ENCODE measurements around the gene CLCA2.

The CLCA2 gene

DNA sequence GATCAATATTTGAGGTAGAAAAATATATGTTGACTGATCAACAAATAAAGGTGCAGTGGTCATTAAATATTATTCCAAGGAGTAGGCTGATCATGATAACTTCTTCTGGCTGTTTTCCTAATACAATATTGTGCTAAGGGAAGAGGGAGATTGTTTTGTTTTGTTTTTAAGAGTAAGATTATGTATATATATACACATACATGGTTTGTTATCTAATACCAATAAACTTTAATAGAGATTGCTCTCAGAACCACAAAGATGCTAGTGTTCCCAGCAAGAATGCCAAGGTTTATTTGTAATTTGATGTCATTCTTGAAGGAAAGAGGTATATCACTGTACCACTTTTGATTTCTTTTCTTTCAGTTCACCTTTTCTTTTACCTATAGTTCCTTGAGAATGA, 10.1 kb downstream of the CLCA2 start:
- Histone ChIP-seq H3K4me3 (ENCODE audit: low read depth in 1 of 2, low read length in 2 of 2) (no peak overlapping the region), H3K27ac (ENCODE audit: low read length) (no peak overlapping the region), H3K27me3 (ENCODE audit: low read depth, low read length) (no peaks in the 10 kb centered on the region), H3K9me3 (ENCODE audit: control insufficient read depth in 1 of 2, low read length in 2 of 2) (no peaks in the 10 kb centered on the region), H3K36me3 (ENCODE audit: control insufficient read depth in 1 of 2, insufficient read depth in 2 of 2, low read length in 2 of 2) (no peaks in the 10 kb centered on the region), H3K4me1 (ENCODE audit: control insufficient read depth in 1 of 2, insufficient read depth in 2 of 2, low read length in 2 of 2) (peaks cover 0 to 5% of the 10 kb centered on the region in 2 donors)

DNA sequence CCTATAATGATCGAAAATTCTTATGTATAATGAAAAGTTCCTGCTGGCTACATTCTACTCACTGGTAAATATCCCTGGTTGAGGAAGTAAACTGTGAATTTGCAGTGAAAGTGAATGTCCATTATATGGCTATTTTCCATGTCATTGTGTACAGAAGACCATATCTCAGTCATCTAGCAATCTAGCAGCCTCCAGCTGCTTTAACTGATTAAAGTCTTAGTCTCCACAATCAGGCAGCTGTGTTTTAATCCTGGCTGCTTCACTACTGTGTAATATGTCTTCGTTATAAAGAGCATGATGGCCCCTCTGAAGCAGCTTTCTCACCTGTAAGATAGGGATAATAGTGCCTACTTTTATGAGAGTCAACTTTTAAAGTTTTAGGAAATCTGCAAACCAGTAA, 11.4 kb downstream of the CLCA2 start:
- no peaks in the 10 kb centered on the region for H3K36me3 ChIP-seq (ENCODE audit: control insufficient read depth in 1 of 2, insufficient read depth in 2 of 2, low read length in 2 of 2)
- no peaks in the 10 kb centered on the region for H3K27me3 ChIP-seq (ENCODE audit: low read depth, low read length)
- H3K4me3 ChIP-seq (ENCODE audit: low read depth in 1 of 2, low read length in 2 of 2), result no peak overlapping the region
- no peaks in the 10 kb centered on the region for H3K9me3 ChIP-seq (ENCODE audit: control insufficient read depth in 1 of 2, low read length in 2 of 2)
- peaks cover 0 to 3% of the 10 kb centered on the region in 2 donors for H3K4me1 ChIP-seq (ENCODE audit: control insufficient read depth in 1 of 2, insufficient read depth in 2 of 2, low read length in 2 of 2)
- H3K27ac ChIP-seq (ENCODE audit: low read length), result no peak overlapping the region

DNA sequence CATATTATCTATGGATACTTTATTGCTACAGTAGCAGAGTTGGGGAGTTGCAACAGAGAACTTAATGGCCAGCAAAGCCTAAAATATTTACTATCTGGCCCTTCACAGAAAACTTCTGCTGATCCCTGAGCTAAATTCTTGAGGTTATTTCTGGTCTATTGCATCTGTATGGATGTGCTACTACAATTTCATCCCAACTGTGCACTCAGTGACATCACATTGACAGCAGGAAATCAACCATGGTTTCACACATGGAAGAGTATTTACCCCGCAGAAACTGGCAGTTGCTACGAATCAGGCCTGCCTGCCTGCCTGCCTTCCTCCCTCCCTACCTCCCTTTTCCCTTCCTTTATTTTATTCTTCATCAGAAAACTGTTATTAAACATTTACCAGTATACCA, 12.1 kb downstream of the CLCA2 start:
- H3K4me3 ChIP-seq (ENCODE audit: low read depth in 1 of 2, low read length in 2 of 2), result no peak overlapping the region
- H3K27me3 ChIP-seq (ENCODE audit: low read depth, low read length), result no peaks in the 10 kb centered on the region
- H3K4me1 ChIP-seq (ENCODE audit: control insufficient read depth in 1 of 2, insufficient read depth in 2 of 2, low read length in 2 of 2), result no peaks in the 10 kb centered on the region
- no peaks in the 10 kb centered on the region for H3K36me3 ChIP-seq (ENCODE audit: control insufficient read depth in 1 of 2, insufficient read depth in 2 of 2, low read length in 2 of 2)
- no peak overlapping the region for H3K27ac ChIP-seq (ENCODE audit: low read length)
- no peaks in the 10 kb centered on the region for H3K9me3 ChIP-seq (ENCODE audit: control insufficient read depth in 1 of 2, low read length in 2 of 2)

DNA sequence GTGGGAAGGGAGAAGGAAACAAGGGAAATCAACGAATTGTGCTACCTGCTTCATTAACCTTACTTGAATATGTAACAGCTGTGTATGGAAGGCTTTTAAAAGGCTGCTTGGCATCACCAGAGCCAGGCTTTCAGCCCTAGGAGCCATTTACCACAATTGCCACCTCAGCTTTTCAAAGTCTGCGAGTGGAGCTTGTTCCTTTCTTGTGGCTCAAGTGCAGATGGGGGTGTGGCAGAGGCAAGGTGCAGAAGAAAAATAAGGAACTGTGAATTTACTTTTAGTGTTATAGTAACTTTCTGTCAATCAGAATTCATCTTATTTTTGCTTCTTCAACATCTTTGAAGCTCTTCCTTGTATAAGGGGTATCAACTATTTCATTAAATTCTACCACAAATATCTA, 17.6 kb downstream of the CLCA2 start:
- Histone ChIP-seq H3K36me3 (ENCODE audit: control insufficient read depth in 1 of 2, insufficient read depth in 2 of 2, low read length in 2 of 2) (no peaks in the 10 kb centered on the region), H3K27me3 (ENCODE audit: low read depth, low read length) (no peaks in the 10 kb centered on the region)

DNA sequence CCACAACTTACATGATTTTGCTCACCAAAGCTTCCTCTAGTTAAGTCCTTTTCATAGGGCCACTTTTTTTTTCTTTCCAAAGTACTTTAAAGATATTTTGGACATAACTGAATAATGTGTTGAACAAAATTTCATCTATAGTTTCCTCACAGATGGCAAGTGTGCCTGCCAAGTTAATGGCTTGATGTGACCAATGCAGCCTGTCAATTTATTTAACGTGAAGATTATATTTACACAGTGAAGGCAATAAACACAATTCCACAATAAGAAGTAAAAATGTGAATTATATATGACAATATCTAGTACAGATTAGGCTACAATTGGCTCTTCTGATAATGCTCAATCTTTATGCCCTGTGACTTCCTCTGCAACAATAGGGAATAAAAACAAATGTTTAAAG, 18.0 kb downstream of the CLCA2 start:
- Histone ChIP-seq H3K9me3 (ENCODE audit: control insufficient read depth in 1 of 2, low read length in 2 of 2) (no peaks in the 10 kb centered on the region), H3K27me3 (ENCODE audit: low read depth, low read length) (no peaks in the 10 kb centered on the region), H3K36me3 (ENCODE audit: control insufficient read depth in 1 of 2, insufficient read depth in 2 of 2, low read length in 2 of 2) (no peaks in the 10 kb centered on the region), H3K4me3 (ENCODE audit: low read depth in 1 of 2, low read length in 2 of 2) (no peak overlapping the region), H3K4me1 (ENCODE audit: control insufficient read depth in 1 of 2, insufficient read depth in 2 of 2, low read length in 2 of 2) (no peaks in the 10 kb centered on the region), H3K27ac (ENCODE audit: low read length) (no peak overlapping the region)

More for the DNA sequence above, 17.6 kb downstream of the CLCA2 start:
- no peak overlapping the region for H3K4me3 ChIP-seq (ENCODE audit: low read depth in 1 of 2, low read length in 2 of 2)
- H3K4me1 ChIP-seq (ENCODE audit: control insufficient read depth in 1 of 2, insufficient read depth in 2 of 2, low read length in 2 of 2), result no peaks in the 10 kb centered on the region
- H3K9me3 ChIP-seq (ENCODE audit: control insufficient read depth in 1 of 2, low read length in 2 of 2), result no peaks in the 10 kb centered on the region
- no peak overlapping the region for H3K27ac ChIP-seq (ENCODE audit: low read length)

DNA sequence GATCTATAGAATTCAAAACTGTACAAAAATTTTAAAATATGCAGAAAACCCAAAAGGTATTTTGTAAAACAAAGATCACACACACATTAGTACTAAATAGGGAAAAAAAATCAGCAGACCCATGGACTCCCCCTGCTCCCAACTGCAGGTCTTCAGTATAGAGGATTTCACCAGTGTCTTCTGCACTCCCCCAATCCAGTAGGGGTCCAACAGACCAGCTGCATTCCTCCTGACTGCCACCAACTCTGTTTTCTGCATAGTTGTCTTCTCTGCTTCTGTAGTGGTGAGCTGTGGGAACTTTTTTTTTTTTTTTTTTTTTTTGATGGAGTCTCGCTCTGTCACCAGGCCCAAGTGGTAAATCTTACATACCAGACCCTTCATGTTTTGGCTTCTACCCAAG, 21.9 kb downstream of the CLCA2 start:
- H3K4me1 ChIP-seq (ENCODE audit: control insufficient read depth in 1 of 2, insufficient read depth in 2 of 2, low read length in 2 of 2), result no peaks in the 10 kb centered on the region

DNA sequence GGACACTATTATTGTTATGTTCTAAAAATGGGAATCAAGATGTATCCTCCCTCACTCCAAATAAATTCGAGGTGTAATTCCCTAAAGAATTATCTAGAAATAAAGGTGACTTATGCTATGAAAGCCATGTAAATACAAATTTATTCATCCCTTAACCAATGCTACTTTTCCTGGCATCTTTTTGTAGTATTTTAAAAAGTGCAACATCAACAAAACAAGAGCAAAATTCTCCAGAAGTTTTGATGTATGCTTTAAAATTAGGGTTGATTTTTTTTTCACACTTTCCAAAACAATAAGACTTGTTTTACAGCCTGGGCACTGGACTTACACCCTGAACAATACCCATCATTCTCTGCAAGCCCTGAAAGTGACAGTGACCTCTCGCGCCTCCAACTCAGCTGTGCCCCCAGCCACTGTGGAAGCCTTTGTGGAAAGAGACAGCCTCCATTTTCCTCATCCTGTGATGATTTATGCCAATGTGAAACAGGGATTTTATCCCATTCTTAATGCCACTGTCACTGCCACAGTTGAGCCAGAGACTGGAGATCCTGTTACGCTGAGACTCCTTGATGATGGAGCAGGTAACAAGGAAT, 23.3 kb downstream of the CLCA2 start:
- H3K4me1 ChIP-seq (ENCODE audit: control insufficient read depth in 1 of 2, insufficient read depth in 2 of 2, low read length in 2 of 2), result no peaks in the 10 kb centered on the region
- no peak overlapping the region for H3K4me3 ChIP-seq (ENCODE audit: low read depth in 1 of 2, low read length in 2 of 2)
- no peaks in the 10 kb centered on the region for H3K36me3 ChIP-seq (ENCODE audit: control insufficient read depth in 1 of 2, insufficient read depth in 2 of 2, low read length in 2 of 2)
- no peaks in the 10 kb centered on the region for H3K9me3 ChIP-seq (ENCODE audit: control insufficient read depth in 1 of 2, low read length in 2 of 2)
- no peaks in the 10 kb centered on the region for H3K27me3 ChIP-seq (ENCODE audit: low read depth, low read length)
- no peak overlapping the region for H3K27ac ChIP-seq (ENCODE audit: low read length)

More for the DNA sequence above, 21.9 kb downstream of the CLCA2 start:
- no peak overlapping the region for H3K27ac ChIP-seq (ENCODE audit: low read length)
- H3K9me3 ChIP-seq (ENCODE audit: control insufficient read depth in 1 of 2, low read length in 2 of 2), result no peaks in the 10 kb centered on the region
- H3K4me3 ChIP-seq (ENCODE audit: low read depth in 1 of 2, low read length in 2 of 2), result no peak overlapping the region
- H3K27me3 ChIP-seq (ENCODE audit: low read depth, low read length), result no peaks in the 10 kb centered on the region
- H3K36me3 ChIP-seq (ENCODE audit: control insufficient read depth in 1 of 2, insufficient read depth in 2 of 2, low read length in 2 of 2), result no peaks in the 10 kb centered on the region

DNA sequence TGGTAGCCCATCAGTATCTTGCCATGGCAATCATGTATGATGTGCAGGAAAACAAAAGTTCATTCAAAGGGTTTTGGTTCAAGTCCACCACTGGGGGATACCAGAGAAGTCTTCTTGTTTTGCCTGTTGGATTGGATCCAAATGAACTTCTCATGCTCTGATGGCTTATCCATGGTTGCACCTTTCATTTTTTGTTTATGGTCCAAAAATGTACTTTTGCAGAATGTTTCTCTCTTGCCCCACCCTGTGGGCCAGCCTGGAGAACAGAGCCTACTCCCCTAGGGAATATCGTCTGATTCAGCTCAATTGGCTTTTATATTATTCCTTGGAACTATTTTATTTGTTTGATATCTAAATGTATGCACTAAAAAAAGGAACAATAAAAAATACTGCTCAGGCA, 24.7 kb downstream of the CLCA2 start:
- Histone ChIP-seq H3K4me3 (ENCODE audit: low read depth in 1 of 2, low read length in 2 of 2) (no peak overlapping the region), H3K36me3 (ENCODE audit: control insufficient read depth in 1 of 2, insufficient read depth in 2 of 2, low read length in 2 of 2) (no peaks in the 10 kb centered on the region), H3K27ac (ENCODE audit: low read length) (no peak overlapping the region), H3K9me3 (ENCODE audit: control insufficient read depth in 1 of 2, low read length in 2 of 2) (no peaks in the 10 kb centered on the region), H3K4me1 (ENCODE audit: control insufficient read depth in 1 of 2, insufficient read depth in 2 of 2, low read length in 2 of 2) (no peaks in the 10 kb centered on the region), H3K27me3 (ENCODE audit: low read depth, low read length) (no peaks in the 10 kb centered on the region)

DNA sequence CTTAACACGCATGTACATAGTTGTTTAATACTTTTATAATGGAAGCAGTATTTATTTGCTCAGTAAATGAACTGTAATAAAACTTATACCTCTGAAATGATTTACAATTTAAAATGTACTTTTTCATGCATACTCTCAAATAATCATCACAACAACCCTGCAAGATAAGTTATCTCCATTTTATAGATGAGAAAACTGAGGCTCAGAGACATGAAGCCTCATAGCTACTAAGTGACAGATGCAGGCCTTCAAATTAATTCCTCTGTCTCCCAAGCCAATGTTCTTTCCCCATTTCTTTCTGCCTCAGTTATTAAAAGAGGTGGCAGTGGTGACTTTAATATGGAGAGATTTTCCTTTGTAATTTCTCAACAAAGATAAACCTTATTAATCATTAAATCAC, 25.1 kb downstream of the CLCA2 start:
- no peak overlapping the region for H3K4me3 ChIP-seq (ENCODE audit: low read depth in 1 of 2, low read length in 2 of 2)
- H3K4me1 ChIP-seq (ENCODE audit: control insufficient read depth in 1 of 2, insufficient read depth in 2 of 2, low read length in 2 of 2), result no peaks in the 10 kb centered on the region
- H3K27me3 ChIP-seq (ENCODE audit: low read depth, low read length), result no peaks in the 10 kb centered on the region
- no peak overlapping the region for H3K27ac ChIP-seq (ENCODE audit: low read length)
- H3K36me3 ChIP-seq (ENCODE audit: control insufficient read depth in 1 of 2, insufficient read depth in 2 of 2, low read length in 2 of 2), result no peaks in the 10 kb centered on the region
- H3K9me3 ChIP-seq (ENCODE audit: control insufficient read depth in 1 of 2, low read length in 2 of 2), result no peaks in the 10 kb centered on the region

DNA sequence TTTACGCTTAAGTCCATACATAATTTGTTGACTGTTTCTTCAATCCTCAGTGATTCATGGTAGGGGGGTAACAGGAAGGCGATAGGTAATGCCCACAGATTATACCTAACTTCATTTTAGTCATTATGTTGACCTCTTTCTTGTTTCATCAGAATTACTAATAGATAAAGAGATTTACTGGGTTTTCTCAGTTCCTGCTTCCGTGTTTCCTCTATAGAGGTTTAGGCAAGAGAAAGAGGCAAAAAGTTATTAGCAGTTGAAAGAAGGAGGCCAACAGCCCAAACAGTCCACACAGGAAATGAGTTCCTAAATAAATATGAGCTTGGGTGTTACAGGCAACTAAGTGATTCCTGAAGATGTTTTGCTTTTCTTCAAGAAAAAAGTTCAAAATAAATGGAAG, 26.9 kb downstream of the CLCA2 start:
- Histone ChIP-seq H3K27ac (ENCODE audit: low read length) (no peak overlapping the region), H3K9me3 (ENCODE audit: control insufficient read depth in 1 of 2, low read length in 2 of 2) (no peaks in the 10 kb centered on the region), H3K27me3 (ENCODE audit: low read depth, low read length) (no peaks in the 10 kb centered on the region), H3K4me3 (ENCODE audit: low read depth in 1 of 2, low read length in 2 of 2) (no peak overlapping the region), H3K36me3 (ENCODE audit: control insufficient read depth in 1 of 2, insufficient read depth in 2 of 2, low read length in 2 of 2) (no peaks in the 10 kb centered on the region), H3K4me1 (ENCODE audit: control insufficient read depth in 1 of 2, insufficient read depth in 2 of 2, low read length in 2 of 2) (no peaks in the 10 kb centered on the region)

DNA sequence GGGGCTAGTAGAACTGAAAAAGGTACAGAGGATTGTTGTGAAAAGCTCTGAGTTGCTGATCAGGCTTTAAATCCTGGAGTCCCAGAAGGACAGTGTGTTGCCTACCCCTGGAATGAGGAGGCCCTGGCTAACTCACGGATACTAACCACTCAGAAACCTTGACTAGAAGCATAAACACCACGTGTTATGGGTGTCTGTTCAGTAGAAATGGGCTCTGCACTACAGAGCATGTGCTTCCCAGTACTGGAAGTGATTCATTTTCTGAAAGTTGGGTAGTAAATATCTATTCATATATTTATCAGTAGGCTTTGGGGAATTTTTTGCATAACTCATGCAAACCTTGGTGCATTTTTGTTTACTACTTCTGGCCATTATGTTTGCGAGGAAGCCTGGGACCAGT, 29.7 kb downstream of the CLCA2 start:
- H3K27me3 ChIP-seq (ENCODE audit: low read depth, low read length), result no peaks in the 10 kb centered on the region
- no peak overlapping the region for H3K4me3 ChIP-seq (ENCODE audit: low read depth in 1 of 2, low read length in 2 of 2)
- H3K9me3 ChIP-seq (ENCODE audit: control insufficient read depth in 1 of 2, low read length in 2 of 2), result no peaks in the 10 kb centered on the region
- H3K4me1 ChIP-seq (ENCODE audit: control insufficient read depth in 1 of 2, insufficient read depth in 2 of 2, low read length in 2 of 2), result no peaks in the 10 kb centered on the region
- no peak overlapping the region for H3K27ac ChIP-seq (ENCODE audit: low read length)
- H3K36me3 ChIP-seq (ENCODE audit: control insufficient read depth in 1 of 2, insufficient read depth in 2 of 2, low read length in 2 of 2), result no peaks in the 10 kb centered on the region

DNA sequence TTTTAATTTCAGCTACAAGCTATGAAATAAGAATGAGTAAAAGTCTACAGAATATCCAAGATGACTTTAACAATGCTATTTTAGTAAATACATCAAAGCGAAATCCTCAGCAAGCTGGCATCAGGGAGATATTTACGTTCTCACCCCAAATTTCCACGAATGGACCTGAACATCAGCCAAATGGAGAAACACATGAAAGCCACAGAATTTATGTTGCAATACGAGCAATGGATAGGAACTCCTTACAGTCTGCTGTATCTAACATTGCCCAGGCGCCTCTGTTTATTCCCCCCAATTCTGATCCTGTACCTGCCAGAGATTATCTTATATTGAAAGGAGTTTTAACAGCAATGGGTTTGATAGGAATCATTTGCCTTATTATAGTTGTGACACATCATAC, 31.1 kb downstream of the CLCA2 start:
- Histone ChIP-seq H3K27ac (ENCODE audit: low read length) (no peak overlapping the region), H3K27me3 (ENCODE audit: low read depth, low read length) (no peaks in the 10 kb centered on the region), H3K9me3 (ENCODE audit: control insufficient read depth in 1 of 2, low read length in 2 of 2) (no peaks in the 10 kb centered on the region), H3K4me3 (ENCODE audit: low read depth in 1 of 2, low read length in 2 of 2) (no peak overlapping the region), H3K4me1 (ENCODE audit: control insufficient read depth in 1 of 2, insufficient read depth in 2 of 2, low read length in 2 of 2) (no peaks in the 10 kb centered on the region), H3K36me3 (ENCODE audit: control insufficient read depth in 1 of 2, insufficient read depth in 2 of 2, low read length in 2 of 2) (no peaks in the 10 kb centered on the region)

All from muscle layer of duodenum (tissue), 2 donors.